GM18873 (cell line): ENCODE data around the gene TPK1.

Experiments
- ATAC-seq: cut with Tn5 transposase; IDR thresholded peaks from one replicate; pipeline ENCODE4 v1.9.1; 2021; ENCODE audit warnings: mild to moderate bottlenecking, moderate library complexity, moderate number of reproducible peaks; ENCODE audit not compliant: unreplicated experiment, low FRiP score

TPK1 gene

DNA sequence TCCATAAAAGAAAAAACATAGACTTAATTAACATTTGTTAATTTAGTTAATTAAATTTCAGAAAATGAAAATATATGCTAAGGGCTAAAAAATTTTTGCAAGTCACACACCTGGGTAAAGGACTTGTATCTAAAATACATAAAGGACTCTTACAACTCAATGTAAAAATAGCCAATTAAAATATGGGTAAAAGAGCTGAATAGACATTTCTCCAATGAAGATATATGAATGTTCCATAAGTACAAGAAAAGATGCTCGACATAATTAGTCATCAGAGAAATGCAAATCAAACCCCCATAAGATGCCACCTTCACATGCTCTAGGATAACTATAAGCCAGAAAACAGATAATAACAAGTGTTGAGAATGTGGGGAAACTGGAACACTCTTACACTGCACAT, 288.0 kb downstream of the TPK1 start:
- no peak for ATAC-seq

DNA sequence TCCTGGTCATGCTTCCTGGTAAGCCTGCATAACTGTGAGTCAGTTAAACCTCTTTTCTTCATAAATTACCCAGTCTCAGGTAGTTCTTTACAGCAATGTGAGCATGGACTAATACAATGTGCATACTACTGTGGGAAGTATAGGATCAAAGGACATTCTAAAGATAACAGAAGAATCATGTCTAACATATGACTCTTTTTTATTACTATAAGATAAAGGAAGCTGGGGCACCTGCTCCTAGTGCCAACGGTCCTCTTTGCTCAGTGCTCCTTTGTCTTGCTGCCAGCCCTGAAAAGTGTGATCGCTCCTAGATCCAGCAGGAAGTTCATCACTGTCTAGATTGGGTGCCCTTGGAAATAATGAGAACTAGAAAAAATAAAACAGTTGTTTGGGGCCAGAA, 289.1 kb downstream of the TPK1 start:
- ATAC-seq: no peak

GRCh38 chr7:144545330-144545729, 290.5 kb downstream of the TPK1 start:
- ATAC-seq: no peak

GRCh38 chr7:144534655-144535395, 301.0 kb downstream of the TPK1 start:
- ATAC-seq: no peak

GRCh38 chr7:144534196-144534595, 301.7 kb downstream of the TPK1 start:
- ATAC-seq: no peak

DNA sequence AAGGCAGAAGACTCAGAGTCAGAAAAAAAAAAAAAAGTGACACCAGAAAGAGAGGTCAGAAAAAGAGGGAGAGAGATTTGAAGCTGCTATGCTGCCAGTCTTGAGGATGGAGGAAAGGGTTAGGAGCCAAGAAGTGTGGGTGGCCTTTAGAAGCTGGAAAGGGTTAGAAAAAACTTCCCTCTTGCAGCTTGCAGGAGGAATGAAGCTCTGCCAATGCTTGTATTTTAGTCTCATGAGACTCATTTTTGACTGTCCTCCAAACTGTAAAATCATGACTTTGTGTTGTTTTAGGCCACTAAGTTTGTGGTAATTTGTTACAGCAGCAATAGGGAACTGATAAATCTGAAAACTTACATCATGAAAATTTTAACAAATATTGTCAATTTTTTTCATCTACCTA, 304.7 kb downstream of the TPK1 start:
- no peak for ATAC-seq

- peak; percentile 88 for ATAC-seq
These were observed 306.5 kb downstream of the TPK1 start for GRCh38 chr7:144529269-144529926.

DNA sequence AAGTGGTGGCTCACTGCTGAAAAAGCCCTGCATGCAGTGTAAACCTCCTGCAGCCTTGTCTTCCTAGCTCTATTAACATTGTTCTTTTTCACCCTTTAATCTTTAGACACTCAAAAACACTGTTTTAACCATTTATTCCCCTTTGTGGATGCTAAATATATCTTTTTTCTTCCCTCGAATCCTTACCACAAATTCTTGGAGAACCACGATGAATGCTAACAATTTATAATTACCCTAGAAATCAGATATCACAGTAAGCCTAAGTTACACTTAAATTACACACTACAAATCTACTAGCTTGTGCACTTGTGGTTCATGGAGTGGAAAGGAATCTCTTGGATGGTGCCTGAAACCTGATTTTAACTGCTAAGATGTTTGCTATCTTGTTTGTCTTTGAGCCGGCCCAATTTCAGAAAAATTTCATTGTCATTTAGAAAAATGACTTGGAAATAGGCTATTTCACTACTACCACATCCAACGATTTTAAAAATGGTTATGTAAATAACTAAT, 307.3 kb downstream of the TPK1 start:
- no peak for ATAC-seq

- no peak for ATAC-seq
These were observed 308.8 kb downstream of the TPK1 start for GRCh38 chr7:144527051-144527471.

GRCh38 chr7:144525956-144526355, 309.9 kb downstream of the TPK1 start:
- no peak for ATAC-seq

DNA sequence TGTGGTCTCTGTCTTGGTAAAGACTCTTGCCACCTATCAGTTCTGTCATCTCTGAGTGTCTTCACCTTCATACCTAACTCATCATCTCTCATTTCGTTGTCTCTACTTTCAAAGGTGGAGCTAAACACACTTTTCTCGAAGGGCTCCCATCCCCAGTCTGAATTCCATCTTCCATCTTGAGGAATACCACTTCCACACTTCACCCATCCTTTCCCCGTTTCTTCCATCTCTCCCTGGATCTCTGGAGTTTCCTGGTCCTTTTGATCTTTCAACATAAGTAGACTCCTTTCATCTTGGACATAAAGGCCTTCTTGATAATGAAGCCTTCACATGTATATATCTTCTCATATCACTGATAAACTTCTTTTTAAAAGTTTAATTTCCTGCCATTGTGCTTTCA, 311.6 kb downstream of the TPK1 start:
- ATAC-seq: no peak

DNA sequence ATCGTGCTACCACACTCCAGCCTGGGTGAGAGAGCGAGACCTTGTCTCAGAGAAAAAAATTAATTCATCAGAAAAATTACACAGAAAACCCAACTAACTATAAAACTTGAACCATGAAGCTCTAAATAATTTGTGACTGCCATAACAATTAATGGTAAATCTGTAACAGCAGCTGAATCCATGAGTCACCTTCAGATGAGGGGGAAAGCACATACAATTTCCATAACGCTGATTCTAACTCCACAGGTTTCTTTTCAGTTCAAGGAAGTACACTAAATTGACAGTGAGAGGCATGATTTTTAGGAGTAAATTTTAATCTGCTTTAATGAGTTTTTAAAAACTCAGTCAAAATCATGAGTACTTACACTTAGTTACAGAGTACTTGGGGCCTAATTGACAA, 312.2 kb downstream of the TPK1 start:
- ATAC-seq: no peak

DNA sequence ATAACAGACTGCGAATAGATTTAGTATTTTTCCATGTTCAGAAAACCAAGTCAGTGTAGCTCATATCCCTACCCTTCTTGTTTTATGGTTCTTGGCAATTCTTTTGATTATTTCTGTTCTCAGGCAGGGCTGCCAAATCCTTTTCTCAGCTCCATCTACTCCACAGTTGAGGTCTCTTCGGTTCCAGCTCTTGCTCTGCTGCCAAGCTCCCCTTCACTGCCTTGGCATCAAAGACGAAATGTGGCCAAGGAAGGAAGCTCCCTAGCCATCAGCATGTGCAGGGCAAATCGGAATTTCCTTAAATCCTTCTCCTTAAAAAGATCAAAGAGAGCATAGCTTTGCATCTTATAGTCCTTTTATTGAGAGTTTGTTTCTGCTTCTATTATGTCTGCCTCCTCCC, 315.9 kb downstream of the TPK1 start:
- ATAC-seq: no peak

- ATAC-seq: no peak
These were observed 317.5 kb downstream of the TPK1 start for GRCh38 chr7:144518360-144518759.

GRCh38 chr7:144517749-144518148, 318.1 kb downstream of the TPK1 start:
- no peak for ATAC-seq

- no peak for ATAC-seq
These were observed 318.9 kb downstream of the TPK1 start for GRCh38 chr7:144516729-144517525.

DNA sequence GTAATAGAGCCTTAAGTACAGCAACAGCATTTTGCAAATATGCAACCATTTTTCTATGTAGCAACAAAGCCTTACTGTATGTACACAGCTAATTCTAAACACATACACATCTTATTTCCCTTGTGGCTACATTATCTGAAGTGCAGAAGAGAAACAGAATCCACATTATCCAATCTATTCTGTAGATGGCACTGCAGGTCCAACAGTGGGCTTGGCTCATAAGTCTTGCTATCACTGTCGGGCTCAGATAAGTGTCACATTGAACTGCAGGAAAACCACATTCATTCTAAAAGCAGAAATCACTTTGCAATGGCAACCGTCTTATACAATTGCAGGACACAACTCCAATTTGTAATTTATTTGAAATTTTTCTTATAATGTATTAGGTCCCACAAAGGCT, 322.5 kb downstream of the TPK1 start:
- ATAC-seq: no peak

GRCh38 chr7:144510621-144511020, 325.2 kb downstream of the TPK1 start:
- no peak for ATAC-seq

GRCh38 chr7:144508702-144509101, 327.2 kb downstream of the TPK1 start:
- peak; percentile 93 for ATAC-seq

- ATAC-seq: no peak
These were observed 332.6 kb downstream of the TPK1 start for GRCh38 chr7:144503215-144503614.

DNA sequence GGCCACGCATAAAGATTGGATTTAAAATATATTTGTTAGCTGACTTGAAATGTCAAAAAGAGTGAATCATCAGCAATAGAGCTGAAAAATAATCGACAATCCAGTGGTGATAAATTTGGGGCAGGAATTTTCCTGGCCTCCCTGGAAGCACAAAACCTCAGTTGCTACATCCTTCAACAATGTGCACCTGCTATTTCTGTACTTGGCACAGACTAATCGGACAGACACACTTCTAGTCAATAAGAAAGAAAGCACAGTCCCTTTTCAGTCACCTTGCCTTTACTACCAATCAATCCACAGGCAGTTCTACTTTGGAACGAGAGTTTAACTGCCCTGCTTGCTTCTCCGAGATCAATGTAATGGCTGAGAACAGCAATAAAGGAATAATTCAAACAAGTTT, 335.6 kb downstream of the TPK1 start:
- no peak for ATAC-seq
